Activated CD8-positive, alpha-beta memory T cell treated with anti-CD3 and anti-CD28 coated beads, Interleukin-2, amount 10 ng/mL, durations not matched to agents 7 days and 5 days (primary cell): ENCODE data around the gene CCDC170. TPM values are rescaled to one million over a fixed set of nuclear protein-coding genes. Genes with fewer than 3 reads are reported as not detected.
"Not testable (repeated sequence)": the region's sequence is repeated elsewhere in the genome, so short reads cannot be mapped to it uniquely, and the experiment has no call there.

Source experiments
- ATAC-seq: fragments of 150-1000 bp; cut with Tn5 transposase; one replicate; pipeline ENCODE4 v1.10.0; 2021; ENCODE audit warnings: moderate library complexity
- CTCF ChIA-PET: fragments of 350-600 bp; sonication (Branson Sonifier 250); formaldehyde crosslinking; loops from one replicate; lab custom pipeline; 2021; ENCODE audit warnings: antibody characterized with exemption; lab: Charles Lee
- DNase-seq: peaks from one replicate; pipeline ENCODE4 v3.0.0-alpha.2; 2020
- H3K27ac Mint-ChIP-seq: one replicate; pipeline ENCODE4 v1.8.0; 2021; ENCODE audit warnings: mild to moderate bottlenecking, mixed read lengths
- H3K27me3 Mint-ChIP-seq: one replicate; pipeline ENCODE4 v1.8.0; 2021; ENCODE audit warnings: mixed read lengths
- H3K36me3 Mint-ChIP-seq: one replicate; pipeline ENCODE4 v1.8.0; 2021; ENCODE audit warnings: mild to moderate bottlenecking, mixed read lengths
- H3K4me1 Mint-ChIP-seq: one replicate; pipeline ENCODE4 v1.8.0; 2021; ENCODE audit warnings: mixed read lengths
- H3K4me3 Mint-ChIP-seq: one replicate; pipeline ENCODE4 v1.8.0; 2021; ENCODE audit warnings: mild to moderate bottlenecking, moderate library complexity, mixed read lengths
- H3K9me3 Mint-ChIP-seq: one replicate; pipeline ENCODE4 v1.8.0; 2022; ENCODE audit warnings: low read depth, mixed read lengths
- total RNA-seq, 2 experiments: library from RNA; stranded (reverse); gene quantifications; one replicate each; pipeline ENCODE4 v1.2.3, GENCODE V29; 2021

The CCDC170 gene
- total RNA-seq, 2 experiments from 2014 or later, result not detected

DNA sequence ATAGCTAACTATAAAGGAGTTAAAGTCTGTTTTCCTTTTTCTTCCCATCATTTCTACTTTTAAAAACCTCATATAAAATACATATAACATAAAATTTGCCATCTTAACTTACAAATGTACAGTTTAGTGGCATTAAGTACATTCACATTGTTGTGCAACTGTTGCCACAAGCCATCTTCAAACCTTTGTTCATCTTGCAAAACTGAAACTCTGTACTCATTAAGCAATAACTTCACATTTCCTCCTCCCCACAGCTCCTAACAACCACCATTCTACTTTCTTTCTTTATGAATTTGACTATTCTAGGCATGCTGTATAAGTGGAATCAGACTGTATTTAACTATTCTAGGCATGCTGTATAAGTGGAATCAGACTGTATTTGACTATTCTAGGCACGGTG lies 4.5 kb downstream of the CCDC170 start:
- Mint-ChIP-seq H3K27me3 (peaks cover 55% of the 10 kb centered on the region), H3K9me3 (no peaks in the 10 kb centered on the region), H3K4me3 (no peak overlapping the region), H3K4me1 (peaks cover 16% of the 10 kb centered on the region), H3K36me3 (peaks cover 1% of the 10 kb centered on the region), H3K27ac (no peak overlapping the region)
- DNase-seq (no peak), ATAC-seq (peak; percentile 47)
- CTCF ChIA-PET, result no interaction called here

DNA sequence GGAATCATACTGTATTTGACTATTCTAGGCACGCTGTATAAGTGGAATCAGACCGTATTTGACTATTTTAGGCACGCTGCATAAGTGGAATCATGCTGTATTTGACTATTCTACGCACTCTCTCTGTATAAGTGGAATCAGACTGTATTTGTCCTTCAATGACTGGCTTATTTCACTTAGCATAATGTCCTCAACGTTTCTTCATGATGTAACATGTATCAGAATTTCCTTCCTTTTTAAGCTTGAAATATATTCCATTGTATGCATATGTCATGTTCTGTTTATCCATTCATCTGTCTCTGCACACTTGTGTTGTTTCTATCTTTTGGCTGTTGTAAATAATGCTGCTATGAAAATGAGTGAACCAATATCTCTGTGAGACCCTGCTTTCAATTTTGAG lies 5.7 kb downstream of the CCDC170 start:
- no peak for ATAC-seq
- DNase-seq, result no peak
- Mint-ChIP-seq H3K36me3 (peaks cover 1% of the 10 kb centered on the region), H3K4me3 (no peak overlapping the region), H3K27me3 (peaks cover 50% of the 10 kb centered on the region), H3K27ac (no peak overlapping the region), H3K4me1 (peaks cover 10% of the 10 kb centered on the region), H3K9me3 (no peaks in the 10 kb centered on the region)
- CTCF ChIA-PET, result no interaction called here

GRCh38 chr6:151501511-151502136 lies 7.8 kb downstream of the CCDC170 start:
- Mint-ChIP-seq H3K4me3 (no peak overlapping the region), H3K36me3 (no peaks in the 10 kb centered on the region), H3K9me3 (no peaks in the 10 kb centered on the region), H3K27me3 (peaks cover 30% of the 10 kb centered on the region), H3K4me1 (peaks cover 6% of the 10 kb centered on the region), H3K27ac (no peak overlapping the region)
- ATAC-seq (no peak), DNase-seq (no peak)
- CTCF ChIA-PET, result no interaction called here

DNA sequence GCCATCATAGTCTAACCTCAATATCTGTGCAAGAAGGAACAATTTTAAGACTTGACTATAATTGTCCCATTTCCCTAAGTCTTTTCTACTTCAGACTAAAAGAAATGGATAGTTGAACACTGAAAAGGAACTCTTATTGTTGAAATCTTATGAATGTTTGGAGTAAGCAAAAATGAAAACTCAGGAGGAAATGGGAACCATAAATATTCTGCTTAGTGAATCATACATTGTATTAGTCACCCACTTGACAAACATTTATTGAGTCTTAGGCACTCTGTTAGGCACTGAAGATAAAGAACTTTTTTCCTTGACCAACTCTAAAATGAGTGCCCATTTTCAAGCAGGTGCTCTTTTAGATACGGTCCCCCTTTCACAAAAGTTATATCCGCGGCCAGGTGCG lies 8.7 kb downstream of the CCDC170 start:
- no peak overlapping the region for H3K27ac Mint-ChIP-seq
- no peak for ATAC-seq
- peaks cover 21% of the 10 kb centered on the region for H3K27me3 Mint-ChIP-seq
- CTCF ChIA-PET, result no interaction called here
- H3K4me3 Mint-ChIP-seq, result no peak overlapping the region
- H3K9me3 Mint-ChIP-seq, result no peaks in the 10 kb centered on the region
- H3K4me1 Mint-ChIP-seq, result peaks cover 6% of the 10 kb centered on the region
- H3K36me3 Mint-ChIP-seq, result no peaks in the 10 kb centered on the region
- no peak for DNase-seq

DNA sequence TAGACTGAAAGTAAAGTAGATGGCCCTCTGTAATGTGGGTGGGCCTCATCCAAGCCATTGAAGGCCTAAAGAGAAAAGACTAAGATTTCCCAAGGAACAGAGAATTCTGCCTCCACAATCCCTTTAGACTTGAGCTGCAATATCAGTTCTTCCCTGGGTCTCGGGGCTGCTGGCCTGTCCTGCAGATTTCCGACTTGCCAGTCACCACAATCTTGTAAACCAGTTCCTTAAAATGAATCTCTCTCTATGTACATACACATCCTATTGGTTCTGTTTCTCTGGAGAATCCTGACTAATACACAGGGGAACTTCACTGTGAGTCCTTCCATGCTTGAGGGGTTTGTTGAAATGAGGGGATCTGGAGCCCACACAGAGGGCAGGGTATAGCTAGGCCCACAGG lies 12.9 kb downstream of the CCDC170 start:
- no peak overlapping the region for H3K4me3 Mint-ChIP-seq
- peaks cover 2% of the 10 kb centered on the region for H3K4me1 Mint-ChIP-seq
- CTCF ChIA-PET, result no interaction called here
- H3K9me3 Mint-ChIP-seq, result no peaks in the 10 kb centered on the region
- H3K27ac Mint-ChIP-seq, result no peak overlapping the region
- H3K36me3 Mint-ChIP-seq, result no peaks in the 10 kb centered on the region
- H3K27me3 Mint-ChIP-seq, result peaks cover 8% of the 10 kb centered on the region
- ATAC-seq (no peak), DNase-seq (no peak)

DNA sequence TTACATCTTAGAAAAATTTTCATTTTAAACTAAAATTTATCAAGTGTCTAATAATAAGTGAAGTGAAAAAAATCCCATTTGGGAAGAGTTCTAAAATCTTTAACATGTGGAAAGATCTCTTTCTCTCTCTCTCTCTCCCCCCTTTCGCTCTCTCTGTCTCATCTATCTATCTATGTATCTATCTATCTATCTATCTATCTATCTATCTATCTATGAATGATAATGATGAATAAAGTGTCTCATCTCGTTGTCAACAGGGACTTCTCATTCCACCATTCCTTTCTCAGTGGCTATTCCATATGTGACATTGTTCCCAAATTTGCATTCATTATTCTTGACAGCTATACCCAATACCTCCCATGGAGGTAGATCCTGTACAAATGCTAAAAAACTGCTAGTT lies 15.2 kb downstream of the CCDC170 start:
- ATAC-seq (no peak), DNase-seq (no peak)
- no peak overlapping the region for H3K27ac Mint-ChIP-seq
- no peaks in the 10 kb centered on the region for H3K36me3 Mint-ChIP-seq
- CTCF ChIA-PET, result no interaction called here
- H3K9me3 Mint-ChIP-seq, result no peaks in the 10 kb centered on the region
- H3K27me3 Mint-ChIP-seq, result no peaks in the 10 kb centered on the region
- peaks cover 9% of the 10 kb centered on the region for H3K4me1 Mint-ChIP-seq
- no peak overlapping the region for H3K4me3 Mint-ChIP-seq

- Mint-ChIP-seq H3K36me3 (no peaks in the 10 kb centered on the region), H3K4me3 (no peak overlapping the region), H3K4me1 (peaks cover 9% of the 10 kb centered on the region), H3K27me3 (no peaks in the 10 kb centered on the region), H3K27ac (peak overlapping the region; percentile 54), H3K9me3 (no peaks in the 10 kb centered on the region)
- ATAC-seq, result peak; percentile 51
- DNase-seq, result no peak
- CTCF ChIA-PET, result no interaction called here
Observed at GRCh38 chr6:151512481-151512880, 18.7 kb downstream of the CCDC170 start.

- DNase-seq (no peak), ATAC-seq (no peak)
- Mint-ChIP-seq H3K36me3 (no peaks in the 10 kb centered on the region), H3K27me3 (no peaks in the 10 kb centered on the region), H3K27ac (no peak overlapping the region), H3K4me3 (no peak overlapping the region), H3K9me3 (no peaks in the 10 kb centered on the region), H3K4me1 (peaks cover 9% of the 10 kb centered on the region)
- CTCF ChIA-PET, result no interaction called here
Observed at GRCh38 chr6:151514000-151514730, 20.3 kb downstream of the CCDC170 start.

GRCh38 chr6:151518992-151519391 lies 25.2 kb downstream of the CCDC170 start:
- H3K27ac Mint-ChIP-seq, ATAC-seq, H3K4me1 Mint-ChIP-seq, H3K36me3 Mint-ChIP-seq, CTCF ChIA-PET, H3K4me3 Mint-ChIP-seq, DNase-seq, H3K27me3 Mint-ChIP-seq: not testable (repeated sequence)
- peaks cover 14% of the 10 kb centered on the region for H3K9me3 Mint-ChIP-seq

- CTCF ChIA-PET, result no interaction called here
- Mint-ChIP-seq H3K36me3 (peaks cover 6% of the 10 kb centered on the region), H3K27me3 (peaks cover 5% of the 10 kb centered on the region), H3K27ac (no peak overlapping the region), H3K4me1 (no peaks in the 10 kb centered on the region), H3K4me3 (no peak overlapping the region), H3K9me3 (peaks cover 14% of the 10 kb centered on the region)
- DNase-seq (no peak), ATAC-seq (no peak)
Observed at GRCh38 chr6:151523034-151523433, 29.2 kb downstream of the CCDC170 start.

DNA sequence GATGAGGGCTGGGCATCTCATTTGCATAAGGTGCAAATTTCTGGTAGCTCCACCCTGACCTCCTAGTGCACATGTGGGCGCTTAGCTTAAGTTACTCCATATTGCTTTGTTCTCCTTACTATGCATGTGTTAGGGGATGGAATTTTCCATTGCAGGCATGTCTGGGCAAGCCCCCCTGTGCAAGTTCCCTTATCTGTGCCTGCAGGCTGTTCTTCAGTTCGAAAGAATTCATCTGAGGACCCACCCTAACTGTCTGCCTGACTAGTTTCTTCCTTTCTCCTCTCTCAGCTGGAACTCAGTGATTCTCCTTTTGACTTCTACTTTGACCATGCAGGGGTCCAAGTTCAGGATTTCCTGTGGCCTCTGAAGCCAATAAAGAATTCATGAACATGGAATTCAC lies 30.2 kb downstream of the CCDC170 start:
- peaks cover 8% of the 10 kb centered on the region for H3K27me3 Mint-ChIP-seq
- ATAC-seq, result no peak
- peaks cover 6% of the 10 kb centered on the region for H3K36me3 Mint-ChIP-seq
- H3K4me3 Mint-ChIP-seq, result no peak overlapping the region
- H3K9me3 Mint-ChIP-seq, result peaks cover 14% of the 10 kb centered on the region
- DNase-seq, result no peak
- no peaks in the 10 kb centered on the region for H3K4me1 Mint-ChIP-seq
- H3K27ac Mint-ChIP-seq, result no peak overlapping the region
- CTCF ChIA-PET, result no interaction called here

GRCh38 chr6:151534576-151534975 lies 40.8 kb downstream of the CCDC170 start:
- Mint-ChIP-seq H3K4me1 (no peaks in the 10 kb centered on the region), H3K4me3 (no peak overlapping the region), H3K27me3 (peaks cover 13% of the 10 kb centered on the region), H3K36me3 (no peaks in the 10 kb centered on the region), H3K27ac (no peak overlapping the region), H3K9me3 (no peaks in the 10 kb centered on the region)
- DNase-seq (no peak), ATAC-seq (no peak)
- CTCF ChIA-PET, result no interaction called here

GRCh38 chr6:151535476-151536187 lies 41.8 kb downstream of the CCDC170 start:
- no peak overlapping the region for H3K27ac Mint-ChIP-seq
- ATAC-seq, result no peak
- H3K4me3 Mint-ChIP-seq, result no peak overlapping the region
- peaks cover 13% of the 10 kb centered on the region for H3K27me3 Mint-ChIP-seq
- no peaks in the 10 kb centered on the region for H3K36me3 Mint-ChIP-seq
- CTCF ChIA-PET, result no interaction called here
- no peak for DNase-seq
- H3K4me1 Mint-ChIP-seq, result no peaks in the 10 kb centered on the region
- H3K9me3 Mint-ChIP-seq, result no peaks in the 10 kb centered on the region

DNA sequence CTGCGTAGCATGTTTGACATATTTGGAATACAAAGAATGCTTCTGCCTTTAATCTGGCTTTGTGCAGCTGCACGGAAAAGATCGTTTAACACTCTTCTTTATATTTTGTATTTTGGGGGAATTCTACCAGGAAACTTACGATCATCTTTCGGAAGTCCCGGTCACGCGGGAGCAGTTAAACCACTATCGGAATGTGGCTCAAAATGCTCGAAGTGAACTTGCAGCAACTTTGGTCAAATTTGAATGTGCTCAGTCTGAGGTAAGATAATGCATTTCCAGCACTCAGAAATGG lies 42.3 kb downstream of the CCDC170 start:
- Mint-ChIP-seq H3K4me1 (no peaks in the 10 kb centered on the region), H3K9me3 (peaks cover 4% of the 10 kb centered on the region)
- CTCF ChIA-PET, result no interaction called here

More for the DNA sequence above, 42.3 kb downstream of the CCDC170 start:
- Mint-ChIP-seq H3K4me3 (no peak overlapping the region), H3K27me3 (peaks cover 11% of the 10 kb centered on the region), H3K36me3 (no peaks in the 10 kb centered on the region), H3K27ac (no peak overlapping the region)
- ATAC-seq, result no peak
- no peak for DNase-seq
